HL-60 (cell line): ENCODE measurements around the gene FAM149B1.

Experiments
- CTCF ChIP-seq: IDR thresholded peaks from one replicate; pipeline ENCODE4 v1.5.1; 2011; ENCODE audit warnings: low read length, control low read depth, inconsistent platforms; ENCODE audit not compliant: insufficient read depth
- GABPA ChIP-seq: IDR thresholded peaks from 2 replicates; pipeline ENCODE4 v1.6.1; 2012; ENCODE audit warnings: low read depth
- POLR2AphosphoS5 ChIP-seq: IDR thresholded peaks from 2 replicates; pipeline ENCODE4 v1.6.1; 2012; ENCODE audit warnings: low read depth
- SPI1 ChIP-seq: IDR thresholded peaks from 2 replicates; pipeline ENCODE4 v1.6.1; 2012; ENCODE audit warnings: low read depth, mild to moderate bottlenecking, borderline replicate concordance

GRCh38 chr10:73248259-73248724 lies 80.4 kb downstream of the FAM149B1 start:
- TF ChIP-seq POLR2AphosphoS5 (no peak), CTCF (no peak), SPI1 (no peak), GABPA (no peak)
